ENCODE results near the gene SMIM1.

Gene SMIM1

DNA sequence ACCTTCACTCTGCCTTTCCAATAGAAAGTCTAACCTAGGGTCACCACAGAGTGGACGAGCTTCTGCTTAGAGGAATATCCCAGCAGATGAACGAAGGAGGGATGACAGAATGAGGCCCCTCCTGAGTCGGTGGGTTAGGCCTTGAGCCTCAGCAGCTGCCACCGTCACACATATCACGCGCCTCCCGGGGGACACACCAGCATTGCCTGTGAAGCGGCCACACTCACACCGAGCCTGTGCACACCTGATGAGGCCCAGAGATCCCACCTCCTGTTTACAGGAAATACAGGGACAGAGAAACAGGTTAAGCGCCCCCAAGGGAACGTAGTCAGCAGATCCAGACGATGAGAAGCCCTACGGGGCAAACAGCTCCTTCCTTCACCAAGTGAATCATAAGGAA lies 48.9 kb downstream of the SMIM1 start:
- no peak for DNase-seq (ENCODE audit: low read depth in 2 of 2)

DNA sequence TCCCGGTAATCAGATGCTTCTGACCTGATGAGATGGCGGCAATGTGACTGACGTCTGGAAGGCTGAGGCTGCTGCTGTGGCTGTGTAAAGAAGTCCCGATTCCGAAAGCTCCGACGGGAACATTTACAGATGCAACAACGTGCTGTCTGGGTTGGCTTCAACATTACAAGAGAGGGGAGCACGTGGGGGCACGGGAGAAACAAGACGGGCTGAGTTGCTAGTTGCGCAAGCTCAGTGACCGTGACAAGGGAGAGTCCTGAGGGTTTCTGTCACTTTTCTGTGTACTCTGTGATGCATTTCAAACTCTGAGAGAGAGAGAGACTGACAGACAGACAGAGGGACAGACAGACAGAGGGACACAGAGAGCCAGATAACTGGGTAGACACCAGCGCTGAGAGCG lies 49.4 kb downstream of the SMIM1 start:
- no peak for DNase-seq (ENCODE audit: low read depth in 2 of 2)

- DNase-seq (ENCODE audit: low read depth in 2 of 2): no peak
These were observed 49.9 kb downstream of the SMIM1 start for GRCh38 chr1:3822421-3822820.

- DNase-seq (ENCODE audit: low read depth in 2 of 2): no peak
These were observed 52.1 kb downstream of the SMIM1 start for GRCh38 chr1:3824650-3825049.

GRCh38 chr1:3825356-3825755 lies 52.8 kb downstream of the SMIM1 start:
- DNase-seq (ENCODE audit: low read depth in 2 of 2): no peak
